H1 (cell line): ENCODE results near the gene MYCBPAP. TPM values are rescaled to one million over a fixed set of nuclear protein-coding genes. Genes with fewer than 3 reads are reported as not detected.

Source experiments
- ATF3 ChIP-seq: IDR thresholded peaks from 2 replicates; pipeline ENCODE4 v1.6.1; 2011; ENCODE audit warnings: low read depth, mild to moderate bottlenecking, low read length; ENCODE audit not compliant: insufficient read depth
- CBX8 ChIP-seq: fragments of 300-800, 300-1000 bp; sonication (generic); IDR thresholded peaks from 2 replicates; pipeline ENCODE4 v1.7.1; 2016; ENCODE audit warnings: low read depth, low read length, borderline replicate concordance
- CEBPB ChIP-seq: IDR thresholded peaks from 2 replicates; pipeline ENCODE4 v1.6.1; 2012; ENCODE audit warnings: low read depth, low read length
- CHD1 ChIP-seq: IDR thresholded peaks from 2 replicates; pipeline ENCODE4 v1.6.1; 2012; ENCODE audit warnings: low read depth, low read length, improper control_type of control experiment
- CREB1 ChIP-seq: IDR thresholded peaks from 2 replicates; pipeline ENCODE4 v1.6.1; 2012; ENCODE audit warnings: inconsistent platforms
- CTBP2 ChIP-seq: IDR thresholded peaks from 2 replicates; pipeline ENCODE4 v1.7.0; 2011; ENCODE audit warnings: borderline replicate concordance, mild to moderate bottlenecking, moderate library complexity, mixed read lengths, low read length; ENCODE audit not compliant: insufficient read depth, insufficient read length
- FOSL1 ChIP-seq: IDR thresholded peaks from 2 replicates; pipeline ENCODE4 v1.6.1; 2011; ENCODE audit warnings: mild to moderate bottlenecking, low read depth, low read length, moderate library complexity; ENCODE audit not compliant: insufficient read depth
- HDAC2 ChIP-seq, 2 experiments: fragments of 300-600 bp in 1 of 2; sonication (generic) in 1 of 2; IDR thresholded peaks; 2 replicates each; pipeline ENCODE4 v1.6.1; 2011 to 2012; ENCODE audit warnings: low read depth in 2 of 2, low read length in 2 of 2, mild to moderate bottlenecking in 2 of 2, moderate library complexity in 2 of 2, borderline replicate concordance in 1 of 2, inconsistent platforms in 1 of 2
- HDAC6 ChIP-seq: IDR thresholded peaks from one replicate; pipeline ENCODE4 v1.7.1; 2012; ENCODE audit warnings: low read depth, mild to moderate bottlenecking, inconsistent platforms, low read length, moderate library complexity
- JUND ChIP-seq: IDR thresholded peaks from 2 replicates; pipeline ENCODE4 v1.6.1; 2011; ENCODE audit warnings: mild to moderate bottlenecking, improper control_type of control experiment, low read length
- PHF8 ChIP-seq: fragments of 200-600 bp; sonication (generic); conservative IDR thresholded peaks from 2 replicates; pipeline ENCODE4 v1.7.1; 2012; ENCODE audit warnings: low read depth, mild to moderate bottlenecking, inconsistent platforms, low read length, moderate library complexity
- POLR2AphosphoS5 ChIP-seq: IDR thresholded peaks from 2 replicates; pipeline ENCODE4 v1.6.1; 2011; ENCODE audit warnings: low read depth, low read length
- RAD21 ChIP-seq, 2 experiments: IDR thresholded peaks in 1 of 2; conservative IDR thresholded peaks in 1 of 2; 2 replicates each; pipeline ENCODE4 v1.6.1; 2011; ENCODE audit warnings: low read depth in 2 of 2, low read length in 2 of 2, improper control_type of control experiment in 1 of 2, inconsistent platforms in 1 of 2, mild to moderate bottlenecking in 1 of 2, moderate library complexity in 1 of 2
- RXRA ChIP-seq: IDR thresholded peaks from 2 replicates; pipeline ENCODE4 v1.6.1; 2011; ENCODE audit warnings: low read depth, mild to moderate bottlenecking, low read length, moderate library complexity; ENCODE audit not compliant: insufficient read depth
- SAP30 ChIP-seq: fragments of 300-600 bp; sonication (generic); IDR thresholded peaks from 2 replicates; pipeline ENCODE4 v1.7.1; 2012; ENCODE audit warnings: low read length, moderate library complexity, mild to moderate bottlenecking, inconsistent platforms; ENCODE audit not compliant: insufficient read depth, insufficient replicate concordance
- SIN3A ChIP-seq, 2 experiments: IDR thresholded peaks in 1 of 2; conservative IDR thresholded peaks in 1 of 2; 2 replicates each; pipeline ENCODE4 v1.6.1; 2011 to 2012; ENCODE audit warnings: low read length in 2 of 2, improper control_type of control experiment in 1 of 2, low read depth in 1 of 2, mild to moderate bottlenecking in 1 of 2
- SIX5 ChIP-seq: IDR thresholded peaks from 2 replicates; pipeline ENCODE4 v1.6.1; 2011; ENCODE audit warnings: mild to moderate bottlenecking, low read depth, low read length
- SP2 ChIP-seq: IDR thresholded peaks from 2 replicates; pipeline ENCODE4 v1.6.1; 2012; ENCODE audit warnings: mild to moderate bottlenecking, low read length, inconsistent platforms
- USF2 ChIP-seq: IDR thresholded peaks from 2 replicates; pipeline ENCODE4 v1.6.1; 2011; ENCODE audit warnings: low read length, improper control_type of control experiment
- YY1 ChIP-seq: IDR thresholded peaks from 2 replicates; pipeline ENCODE4 v1.6.1; 2011; ENCODE audit warnings: low read depth, mild to moderate bottlenecking, low read length
- polyA plus RNA-seq, 7 experiments: library from polyadenylated mRNA; depleted of rRNA in 3 of 7; stranded (reverse) in 5 of 7; unstranded in 2 of 7; fragments of >200 nt in 5 of 7; fragments of 200-250 nt in 2 of 7; gene quantifications; 1 replicate in 5 of 7; 2 replicates in 1 of 7; 4 replicates in 1 of 7; pipeline versions ENCODE4 v1.2.1 to v1.2.3, GENCODE V29; 2011 to 2013; ENCODE audit warnings: missing spikeins in 2 of 7, mixed read lengths in 2 of 7
- total RNA-seq: library from RNA; stranded (reverse); fragmentation: NEBNext Ultra II Directional; extraction: Animal tissue kit (Norgen Biotek cat#: 25700); gene quantifications from 2 replicates; pipeline ENCODE4 v1.2.1, GENCODE V29; 2021

MYCBPAP gene
- total and polyA plus RNA-seq, 2 of the 8 experiments (the other 6 are each of a cell fraction or from before 2014, with no cell fraction given) = 0.89 to 3.3 TPM

GRCh38 chr17:50550661-50551432, 42.6 kb downstream of the MYCBPAP start (continued):
- TF ChIP-seq SIN3A (conservative IDR thresholded peaks at IDR 0.05 in 1 of 2, IDR thresholded peaks at IDR 0.05 in 1 of 2; ENCODE audit: low read depth in 1 of 2, low read length in 2 of 2) = peak; percentile 91; a peak in 2 of 4 replicates
- TF ChIP-seq SIX5 = no peak
- TF ChIP-seq RAD21 (IDR thresholded peaks at IDR 0.05 in 1 of 2, conservative IDR thresholded peaks at IDR 0.05 in 1 of 2; ENCODE audit: low read depth in 2 of 2, low read length in 2 of 2) = peak; percentile 98
- no peak for TF ChIP-seq SAP30
- peak; percentile 45; the same call in 1 of the 2 replicates for TF ChIP-seq CREB1
- no peak for TF ChIP-seq HDAC2 (IDR thresholded peaks at IDR 0.05; ENCODE audit: borderline replicate concordance in 1 of 2, low read depth in 2 of 2, low read length in 2 of 2)
- TF ChIP-seq CBX8 = no peak
- TF ChIP-seq JUND = peak; percentile 61; the same call in 1 of the 2 replicates
- TF ChIP-seq CTBP2 = no peak
- TF ChIP-seq RXRA = 0 out of 2 replicates have a peak, but pooled peaks have one; percentile 20
- TF ChIP-seq SP2 = no peak
- TF ChIP-seq HDAC6 = no peak
- TF ChIP-seq POLR2AphosphoS5 = no peak; the same call in 1 of the 2 replicates
- TF ChIP-seq PHF8 = 0 out of 2 replicates have a peak, but pooled peaks have one; percentile 36
- peak; percentile 21; the same call in 1 of the 2 replicates for TF ChIP-seq YY1
- peak; percentile 97 for TF ChIP-seq ATF3
- peak; percentile 98 for TF ChIP-seq USF2
- peak; percentile 69 for TF ChIP-seq CEBPB
- TF ChIP-seq CHD1 = no peak
- no peak for TF ChIP-seq FOSL1
